H1 (cell line): ENCODE measurements around the gene IQCK. TPM values are rescaled to one million over a fixed set of nuclear protein-coding genes. Genes with fewer than 3 reads are reported as not detected.

Experiments used
- CTCF ChIA-PET: fragments of 300-600 bp; sonication (Branson Sonifier 250); formaldehyde crosslinking; loops from one replicate; lab custom pipeline; 2021; ENCODE audit not compliant: partially characterized antibody; lab: Charles Lee
- POLR2A ChIA-PET: fragments of 300-600 bp; sonication (Branson Sonifier 250); formaldehyde crosslinking; loops from one replicate; lab custom pipeline; 2021; ENCODE audit warnings: inconsistent platforms; ENCODE audit not compliant: partially characterized antibody; lab: Charles Lee
- DNase-seq, 2 experiments: peaks; one replicate each; pipeline versions ENCODE4 v3.0.0 to v3.0.0-alpha.2; 2010 to 2022; ENCODE audit warnings: low spot score in 2 of 2, low read depth in 1 of 2, mixed read lengths in 1 of 2
- FAIRE-seq: peaks from 2 replicates; lab custom pipeline; 2011; peaks lifted over from hg19 to GRCh38; lab: Jason Lieb, UNC
- H2AFZ ChIP-seq: 2 replicates; pipeline ENCODE4 v1.8.1; 2012; ENCODE audit warnings: low read length, inconsistent platforms
- H2AK5ac ChIP-seq: 2 replicates; pipeline ENCODE4 v1.6.1; 2013; ENCODE audit warnings: low read depth, low read length
- H2BK120ac ChIP-seq: replicated peaks from 2 replicates; pipeline ENCODE3; 2013; ENCODE audit warnings: low read depth, low read length, inconsistent platforms
- H2BK12ac ChIP-seq: 2 replicates; pipeline ENCODE4 v1.6.1; 2013; ENCODE audit warnings: low read depth, low read length
- H2BK15ac ChIP-seq: 2 replicates; pipeline ENCODE4 v1.6.1; 2013; ENCODE audit warnings: low read length
- H2BK20ac ChIP-seq: 2 replicates; pipeline ENCODE4 v1.6.1; 2013; ENCODE audit warnings: low read length
- H2BK5ac ChIP-seq: 2 replicates; pipeline ENCODE4 v1.6.1; 2013; ENCODE audit warnings: low read depth, low read length
- H3K14ac ChIP-seq: 2 replicates; pipeline ENCODE4 v1.6.1; 2013; ENCODE audit warnings: inconsistent platforms; ENCODE audit not compliant: insufficient read length
- H3K18ac ChIP-seq: 2 replicates; pipeline ENCODE4 v1.6.1; 2013; ENCODE audit warnings: low read length; ENCODE audit errors: extremely low read depth
- H3K23ac ChIP-seq: 2 replicates; pipeline ENCODE4 v1.6.1; 2013; ENCODE audit warnings: inconsistent platforms; ENCODE audit not compliant: insufficient read length
- H3K23me2 ChIP-seq: 2 replicates; pipeline ENCODE4 v1.6.1; 2013; ENCODE audit warnings: low read depth, low read length
- H3K27ac ChIP-seq: 2 replicates; pipeline ENCODE4 v1.6.1; 2011; ENCODE audit warnings: low read depth, low read length, inconsistent platforms
- H3K27me3 ChIP-seq, 4 experiments: replicated peaks in 1 of 4; 1 replicate in 1 of 4; 2 replicates in 3 of 4; pipeline versions ENCODE4 v1.6.1 to v1.8.1; 2011 to 2013; ENCODE audit warnings: low read length in 3 of 4, mild to moderate bottlenecking in 3 of 4, inconsistent platforms in 2 of 4, mixed read lengths in 2 of 4, moderate library complexity in 1 of 4; ENCODE audit not compliant: control insufficient read depth in 3 of 4, insufficient read depth in 3 of 4; ENCODE audit errors: extremely low read depth in 1 of 4
- H3K36me3 ChIP-seq, 4 experiments: 2 replicates each; pipeline versions ENCODE4 v1.6.1 to v1.8.1; 2011 to 2013; ENCODE audit warnings: mild to moderate bottlenecking in 4 of 4, low read length in 3 of 4, moderate library complexity in 2 of 4, control low read depth in 1 of 4, inconsistent platforms in 1 of 4; ENCODE audit not compliant: insufficient read depth in 4 of 4, control insufficient read depth in 2 of 4
- H3K4ac ChIP-seq: replicated peaks from 2 replicates; pipeline ENCODE3; 2013; ENCODE audit warnings: low read length, low read depth, mixed read lengths, inconsistent platforms; ENCODE audit not compliant: insufficient read length
- H3K4me1 ChIP-seq, 4 experiments: replicated peaks in 1 of 4; 1 replicate in 1 of 4; 2 replicates in 3 of 4; pipeline versions ENCODE4 v1.6.1 to v1.8.1; 2011 to 2013; ENCODE audit warnings: low read length in 3 of 4, inconsistent platforms in 2 of 4, mixed read lengths in 1 of 4; ENCODE audit not compliant: insufficient read depth in 4 of 4, control insufficient read depth in 3 of 4
- H3K4me2 ChIP-seq, 2 experiments: 2 replicates each; pipeline versions ENCODE4 v1.6.1 to v1.8.1; 2011 to 2013; ENCODE audit warnings: low read depth in 2 of 2, low read length in 2 of 2, control low read depth in 1 of 2, inconsistent platforms in 1 of 2, mild to moderate bottlenecking in 1 of 2; ENCODE audit not compliant: insufficient read depth in 1 of 2
- H3K4me3 ChIP-seq, 4 experiments: fragments of 200-600, 300-600 bp in 1 of 4; sonication (generic), shearing (Covaris generic), sonication (Bioruptor Twin) in 1 of 4; 2 replicates each; pipeline versions ENCODE4 v1.5.1 to v1.8.1; 2011 to 2016; ENCODE audit warnings: low read length in 4 of 4, low read depth in 3 of 4, control low read depth in 2 of 4, inconsistent platforms in 2 of 4, mild to moderate bottlenecking in 2 of 4, mixed read lengths in 1 of 4, moderate library complexity in 1 of 4; ENCODE audit not compliant: insufficient read depth in 2 of 4; ENCODE audit errors: extremely low read depth in 1 of 4
- H3K56ac ChIP-seq: replicated peaks from 2 replicates; pipeline ENCODE3; 2013; ENCODE audit warnings: low read depth, mild to moderate bottlenecking, mixed read lengths, low read length, inconsistent platforms; ENCODE audit not compliant: insufficient read length
- H3K79me1 ChIP-seq: 2 replicates; pipeline ENCODE4 v1.6.1; 2013; ENCODE audit warnings: low read depth, low read length, control low read depth
- H3K79me2 ChIP-seq, 2 experiments: 2 replicates each; pipeline versions ENCODE4 v1.6.1 to v1.8.1; 2012 to 2013; ENCODE audit warnings: low read length in 2 of 2, mild to moderate bottlenecking in 2 of 2, inconsistent platforms in 1 of 2; ENCODE audit not compliant: insufficient read depth in 2 of 2, control insufficient read depth in 1 of 2
- H3K9ac ChIP-seq, 4 experiments: replicated peaks in 1 of 4; 1 replicate in 1 of 4; 2 replicates in 3 of 4; pipeline versions ENCODE4 v1.6.1 to v1.8.1; 2011 to 2013; ENCODE audit warnings: low read depth in 3 of 4, low read length in 3 of 4, control low read depth in 2 of 4, mild to moderate bottlenecking in 2 of 4, moderate library complexity in 2 of 4, inconsistent platforms in 1 of 4; ENCODE audit errors: extremely low read depth in 1 of 4
- H3K9me3 ChIP-seq, 2 experiments: 2 replicates each; pipeline versions ENCODE4 v1.6.1 to v1.8.1; 2012 to 2013; ENCODE audit warnings: mild to moderate bottlenecking in 2 of 2, moderate library complexity in 2 of 2, control low read depth in 1 of 2, inconsistent platforms in 1 of 2, low read depth in 1 of 2, low read length in 1 of 2, mixed read lengths in 1 of 2; ENCODE audit not compliant: insufficient read depth in 2 of 2
- H4K20me1 ChIP-seq, 2 experiments: replicated peaks in 1 of 2; 2 replicates each; pipeline versions ENCODE3 to v1.8.1; 2011 to 2013; ENCODE audit warnings: inconsistent platforms in 2 of 2, low read length in 2 of 2, mild to moderate bottlenecking in 1 of 2; ENCODE audit not compliant: insufficient read depth in 2 of 2, control insufficient read depth in 1 of 2
- H4K5ac ChIP-seq: 2 replicates; pipeline ENCODE4 v1.6.1; 2013; ENCODE audit warnings: low read length, low read depth, mixed read lengths, inconsistent platforms; ENCODE audit not compliant: insufficient read length
- H4K8ac ChIP-seq: 2 replicates; pipeline ENCODE4 v1.8.0; 2013; ENCODE audit warnings: mild to moderate bottlenecking, moderate library complexity, low read length, inconsistent platforms; ENCODE audit not compliant: insufficient read depth; ENCODE audit errors: extremely low read depth
- H4K91ac ChIP-seq: replicated peaks from 2 replicates; pipeline ENCODE3; 2013; ENCODE audit warnings: low read length, mixed read lengths, inconsistent platforms; ENCODE audit not compliant: insufficient read length
- FOSL1 ChIP-seq: IDR thresholded peaks from 2 replicates; pipeline ENCODE4 v1.6.1; 2011; ENCODE audit warnings: mild to moderate bottlenecking, low read depth, low read length, moderate library complexity; ENCODE audit not compliant: insufficient read depth
- SAP30 ChIP-seq: fragments of 300-600 bp; sonication (generic); IDR thresholded peaks from 2 replicates; pipeline ENCODE4 v1.7.1; 2012; ENCODE audit warnings: low read length, moderate library complexity, mild to moderate bottlenecking, inconsistent platforms; ENCODE audit not compliant: insufficient read depth, insufficient replicate concordance
- WGBS, 2 experiments: shearing (Covaris generic) in 1 of 2; methylation state at CpG; one replicate each; pipeline versions ENCODE4 v1.1.6 to v1.1.7; 2013 to 2015; ENCODE audit warnings: low lambda C conversion rate in 2 of 2, mixed read lengths in 2 of 2, inconsistent platforms in 1 of 2, low coverage in 1 of 2, missing lambda C conversion rate in 1 of 2; ENCODE audit not compliant: insufficient replicate concordance in 2 of 2, insufficient coverage in 1 of 2, insufficient read length in 1 of 2; ENCODE audit errors: extremely low coverage in 1 of 2, missing lambda C conversion rate in 1 of 2; 5-methylcytosine and 5-hydroxymethylcytosine counted together
- polyA plus RNA-seq, 7 experiments: library from polyadenylated mRNA; depleted of rRNA in 3 of 7; stranded (reverse) in 5 of 7; unstranded in 2 of 7; fragments of >200 nt in 5 of 7; fragments of 200-250 nt in 2 of 7; gene quantifications; 1 replicate in 5 of 7; 2 replicates in 1 of 7; 4 replicates in 1 of 7; pipeline versions ENCODE4 v1.2.1 to v1.2.3, GENCODE V29; 2011 to 2013; ENCODE audit warnings: missing spikeins in 2 of 7, mixed read lengths in 2 of 7
- total RNA-seq: library from RNA; stranded (reverse); fragmentation: NEBNext Ultra II Directional; extraction: Animal tissue kit (Norgen Biotek cat#: 25700); gene quantifications from 2 replicates; pipeline ENCODE4 v1.2.1, GENCODE V29; 2021

IQCK gene
- total and polyA plus RNA-seq, 2 of the 8 experiments (the other 6 are each of a cell fraction or from before 2014, with no cell fraction given): 6.2 to 9.3 TPM

- H3K56ac ChIP-seq: no peak overlapping the region
- H2BK12ac ChIP-seq: no peak overlapping the region
- no peak overlapping the region for H3K4ac ChIP-seq
- H2BK120ac ChIP-seq: no peak overlapping the region
- H3K23me2 ChIP-seq: no peaks in the 10 kb centered on the region
- no peaks in the 10 kb centered on the region for H4K20me1 ChIP-seq
- TF ChIP-seq FOSL1: no peak
- TF ChIP-seq SAP30: no peak
- H3K9ac ChIP-seq: no peak overlapping the region
- no peaks in the 10 kb centered on the region for H3K27me3 ChIP-seq
- WGBS, 2 experiments: 95% methylated on average over 2 of the region's 2 CpGs; no CpG with 5 or more reads in 1 of the 2 experiments
- no peak overlapping the region for H3K23ac ChIP-seq
- H2BK20ac ChIP-seq: no peak overlapping the region
- ChIA-PET POLR2A (interaction anchor here (1.1 kb wide), 1 partner anchor 37 kb away, joined by 5 read pairs; no protein-coding TSS in a partner anchor), CTCF (interaction anchor here (0.6 to 0.8 kb wide), 2 partner anchors 14 to 64 kb away, joined by 3 read pairs; no protein-coding TSS in a partner anchor)
- H2AK5ac ChIP-seq: no peak overlapping the region
- H3K4me1 ChIP-seq: peaks cover 0 to 2% (median 0%) of the 10 kb centered on the region in 4 experiments; a peak in 1 of 7 replicates
- no peak overlapping the region for H3K27ac ChIP-seq
- peaks cover 0 to 9% of the 10 kb centered on the region in 2 experiments; a peak in 3 of 4 replicates for H3K9me3 ChIP-seq
- no peak overlapping the region for H2BK15ac ChIP-seq
- H3K79me2 ChIP-seq: no peaks in the 10 kb centered on the region
- no peak overlapping the region for H3K4me3 ChIP-seq
- no peak overlapping the region for H3K4me2 ChIP-seq
- no peak for FAIRE-seq
- H4K91ac ChIP-seq: no peak overlapping the region
- no peaks in the 10 kb centered on the region for H3K79me1 ChIP-seq
- H2AFZ ChIP-seq: no peak overlapping the region
- no peak overlapping the region for H4K5ac ChIP-seq
- no peak overlapping the region for H3K18ac ChIP-seq
- no peak for DNase-seq
- no peak overlapping the region for H4K8ac ChIP-seq
- no peaks in the 10 kb centered on the region for H3K36me3 ChIP-seq
- no peak overlapping the region for H2BK5ac ChIP-seq
- no peak overlapping the region for H3K14ac ChIP-seq
Measured at GRCh38 chr16:19815418-19815817, 97.3 kb downstream of the IQCK start.
